IPS DF 19.7 (cell line): ENCODE data around the gene NAP1L2.
A peak's percentile ranks its signal among the peaks of the same experiment; 100 is the strongest.
"Not testable (repeated sequence)": the region's sequence is repeated elsewhere in the genome, so short reads cannot be mapped to it uniquely, and the experiment has no call there.

Experiments
- DNase-seq: peaks from one replicate; pipeline ENCODE4 v3.0.0-alpha.2; 2013; ENCODE audit warnings: low read depth, low spot score

Gene NAP1L2, protein sequence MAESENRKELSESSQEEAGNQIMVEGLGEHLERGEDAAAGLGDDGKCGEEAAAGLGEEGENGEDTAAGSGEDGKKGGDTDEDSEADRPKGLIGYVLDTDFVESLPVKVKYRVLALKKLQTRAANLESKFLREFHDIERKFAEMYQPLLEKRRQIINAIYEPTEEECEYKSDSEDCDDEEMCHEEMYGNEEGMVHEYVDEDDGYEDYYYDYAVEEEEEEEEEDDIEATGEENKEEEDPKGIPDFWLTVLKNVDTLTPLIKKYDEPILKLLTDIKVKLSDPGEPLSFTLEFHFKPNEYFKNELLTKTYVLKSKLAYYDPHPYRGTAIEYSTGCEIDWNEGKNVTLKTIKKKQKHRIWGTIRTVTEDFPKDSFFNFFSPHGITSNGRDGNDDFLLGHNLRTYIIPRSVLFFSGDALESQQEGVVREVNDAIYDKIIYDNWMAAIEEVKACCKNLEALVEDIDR

DNA sequence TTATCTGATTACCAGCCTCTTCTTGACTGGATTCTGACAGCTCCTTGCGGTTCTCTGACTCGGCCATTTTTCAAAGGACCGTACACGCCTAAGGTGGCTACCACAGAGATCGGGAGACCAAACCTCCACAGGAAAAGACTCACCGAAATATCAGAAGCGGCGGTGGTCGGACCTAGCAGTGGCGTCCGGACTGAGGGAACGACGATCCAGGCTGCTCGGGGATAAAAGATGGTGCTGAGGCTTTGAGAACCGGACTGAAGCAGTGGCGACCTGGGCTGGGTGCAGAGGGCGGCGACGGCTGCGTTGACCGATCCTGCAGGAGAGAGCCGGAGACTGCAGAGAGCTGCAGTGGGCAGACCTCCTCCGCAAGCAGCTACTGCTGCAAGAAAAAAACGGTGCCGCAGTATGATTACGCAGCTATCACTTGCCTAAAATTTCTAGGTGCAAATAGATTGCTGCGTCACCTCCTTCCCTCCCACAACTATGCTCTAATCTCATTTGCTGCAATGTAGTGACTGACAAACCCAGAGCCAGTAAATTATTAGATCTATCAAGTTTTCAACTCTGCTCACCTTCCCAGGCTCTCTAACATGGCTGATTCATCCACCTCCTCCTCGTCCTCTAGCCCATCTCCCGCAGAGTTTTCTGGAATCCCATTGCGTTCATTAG, at the start of gene NAP1L2:
TSS of gene NAP1L2 (minus strand) at position 426 of the 669 bp plus-strand sequence. CDS start at position 67, 359 bp downstream.
- DNase-seq, result peak; percentile 25

DNA sequence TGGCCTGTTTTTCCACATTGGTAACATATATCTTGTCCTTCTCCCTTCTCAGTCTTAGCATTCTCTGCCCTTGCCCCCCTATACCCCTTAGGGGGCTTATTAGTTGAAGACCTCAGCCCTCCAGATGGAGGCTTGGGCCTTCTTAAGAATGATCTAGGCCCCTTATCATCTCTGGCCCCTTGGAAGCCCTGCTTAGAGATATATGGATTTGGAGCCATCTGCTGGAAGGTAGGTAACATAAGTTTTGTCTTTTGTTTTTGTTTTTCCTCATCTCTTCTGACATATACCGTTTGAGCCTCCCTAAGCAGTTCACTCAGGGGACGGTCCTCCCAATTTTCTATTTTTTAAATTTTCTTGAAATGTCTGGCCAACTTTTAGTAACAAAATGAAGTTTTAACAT, 48.3 kb upstream of the NAP1L2 start:
- no peak for DNase-seq

DNA sequence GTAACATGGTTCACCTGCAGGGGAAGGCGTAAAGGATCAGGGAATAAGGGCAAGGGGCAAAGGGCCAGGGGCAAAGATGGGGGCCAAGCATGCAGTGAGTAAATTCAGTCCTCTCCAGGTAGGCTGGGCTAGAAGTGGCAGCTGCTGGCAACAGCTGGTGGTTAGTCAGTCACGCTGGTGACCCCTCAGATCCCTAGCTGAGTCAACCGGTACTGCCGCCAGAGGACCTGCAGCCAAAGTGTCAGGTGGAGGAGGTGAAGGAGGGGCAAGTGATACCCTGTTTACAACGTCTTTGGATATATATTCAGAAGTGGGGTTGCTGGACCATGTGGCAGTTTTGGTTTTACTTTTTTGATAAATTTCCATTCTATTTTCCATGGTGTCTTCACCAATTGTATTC, 24.6 kb upstream of the NAP1L2 start:
- DNase-seq, result no peak

DNA sequence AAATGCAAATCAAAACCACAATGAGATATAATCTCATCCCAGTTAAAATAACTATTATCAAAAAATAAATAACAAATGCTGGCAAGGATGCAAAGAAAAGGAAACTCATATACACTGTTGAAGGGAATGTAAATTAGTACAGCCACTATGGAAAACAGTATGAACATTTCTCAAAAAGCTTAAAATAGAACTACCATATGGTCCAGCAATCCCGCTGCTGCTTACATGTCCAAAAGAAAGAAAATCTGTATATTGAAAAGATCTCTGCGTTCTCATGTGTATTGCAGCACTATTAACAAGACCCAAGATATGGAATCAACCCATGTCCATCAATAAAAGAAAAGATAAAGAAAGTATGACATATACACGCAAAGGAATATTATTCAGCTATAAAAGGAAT, 3.0 kb upstream of the NAP1L2 start:
- DNase-seq, result no peak

DNA sequence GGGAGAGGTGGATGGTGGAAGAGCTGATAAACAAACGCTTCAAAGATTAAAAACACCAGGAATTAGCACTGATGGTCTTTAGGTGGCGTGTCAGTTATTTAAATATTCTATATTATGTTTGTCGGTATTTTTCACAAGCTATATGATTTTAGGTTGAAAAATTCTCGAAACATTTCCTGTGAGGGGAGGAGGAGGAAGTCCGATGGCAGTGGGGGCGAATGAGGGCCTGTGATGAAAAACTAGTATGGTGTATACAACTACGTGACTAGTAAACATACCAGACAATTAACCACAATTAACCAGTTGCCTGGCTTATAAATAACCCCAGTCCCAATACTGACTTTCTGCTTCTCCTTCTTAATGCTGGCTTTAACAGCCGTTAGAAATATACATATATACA, 595 bp upstream of the NAP1L2 start:
- no peak for DNase-seq

DNA sequence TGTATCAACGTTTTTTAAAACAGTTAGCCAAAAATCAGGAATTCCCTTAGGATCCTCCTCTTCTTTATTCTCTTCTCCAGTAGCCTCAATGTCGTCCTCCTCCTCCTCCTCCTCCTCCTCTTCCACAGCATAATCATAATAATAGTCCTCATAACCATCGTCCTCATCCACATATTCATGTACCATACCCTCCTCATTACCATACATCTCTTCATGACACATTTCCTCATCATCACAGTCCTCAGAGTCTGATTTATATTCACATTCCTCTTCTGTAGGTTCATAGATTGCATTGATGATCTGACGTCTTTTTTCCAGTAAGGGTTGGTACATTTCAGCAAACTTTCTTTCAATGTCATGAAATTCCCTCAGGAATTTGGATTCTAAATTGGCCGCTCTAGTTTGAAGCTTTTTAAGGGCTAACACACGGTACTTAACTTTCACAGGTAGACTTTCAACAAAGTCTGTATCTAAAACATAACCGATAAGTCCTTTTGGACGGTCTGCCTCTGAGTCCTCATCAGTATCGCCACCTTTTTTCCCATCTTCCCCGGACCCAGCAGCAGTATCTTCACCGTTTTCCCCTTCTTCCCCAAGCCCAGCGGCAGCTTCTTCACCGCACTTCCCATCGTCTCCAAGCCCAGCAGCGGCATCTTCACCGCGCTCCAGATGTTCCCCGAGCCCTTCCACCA, 771 bp downstream of the NAP1L2 start:
- no peak for DNase-seq

DNA sequence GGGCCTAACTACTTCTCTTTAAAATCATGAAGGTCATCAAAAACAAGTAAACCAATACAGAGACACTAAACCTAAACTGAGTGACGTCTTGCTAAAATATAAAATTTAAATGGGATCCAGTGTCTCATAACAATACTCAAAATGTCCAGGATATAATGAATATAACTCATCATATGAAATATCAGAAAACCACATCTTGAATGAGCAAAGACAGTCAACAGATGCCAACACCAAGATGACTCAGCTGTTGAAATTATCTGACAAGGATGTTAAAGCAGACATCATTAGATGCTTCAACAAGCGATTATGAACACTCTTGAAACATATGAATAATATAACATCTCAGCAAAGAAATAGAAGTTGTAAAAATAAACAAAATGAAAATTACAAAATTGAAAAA, 8.3 kb downstream of the NAP1L2 start:
- DNase-seq, result no peak

DNA sequence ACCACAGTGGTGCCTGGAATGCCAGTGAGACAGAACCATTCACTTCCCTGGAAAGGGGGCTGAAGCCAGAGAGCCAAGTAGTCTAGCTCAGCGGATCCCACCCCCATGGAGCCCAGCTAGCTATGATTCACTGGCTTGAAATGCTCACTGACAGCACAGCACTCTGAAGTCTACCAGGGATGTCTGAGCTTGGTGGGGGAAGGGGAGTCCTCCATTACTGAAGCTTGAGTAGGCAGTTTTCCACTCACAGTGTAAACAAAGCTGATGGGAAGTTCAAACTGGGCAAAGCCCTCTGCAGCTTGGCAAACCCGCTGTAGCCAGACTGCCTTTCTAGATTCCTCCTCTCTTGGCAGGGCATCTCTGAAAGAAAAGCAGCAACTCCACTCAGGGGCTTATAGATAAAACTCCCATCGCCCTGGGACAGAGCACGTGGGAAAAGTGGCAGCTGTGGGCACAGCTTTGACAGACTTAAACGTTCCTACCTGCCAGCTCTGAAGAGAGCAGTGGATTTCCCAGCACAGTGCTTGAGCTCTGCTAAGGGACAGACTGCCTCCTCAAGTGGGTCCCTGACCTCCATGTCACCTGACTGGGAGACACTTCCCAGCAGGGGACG, 32.0 kb downstream of the NAP1L2 start:
- DNase-seq, result no peak

DNA sequence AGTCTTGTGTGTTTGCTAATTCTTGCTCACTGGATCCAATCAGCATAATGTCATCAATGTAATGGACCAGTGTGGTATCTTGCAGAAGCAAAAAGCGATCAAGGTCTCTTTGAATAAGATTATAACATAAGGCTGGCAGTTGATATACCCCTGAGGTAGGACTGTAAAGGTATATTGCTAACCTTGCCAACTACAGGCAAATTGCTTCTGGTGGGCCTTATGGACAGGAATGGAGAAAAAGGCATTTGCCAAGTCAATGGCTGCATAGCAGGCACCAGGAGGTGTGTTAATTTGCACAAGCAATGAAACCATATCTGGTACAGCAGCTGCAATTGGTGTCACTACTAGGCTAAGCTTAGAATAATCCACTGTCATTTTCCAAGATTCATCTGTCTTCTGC, 45.7 kb downstream of the NAP1L2 start:
- DNase-seq, result not testable (repeated sequence)
